A673 (cell line): Measurements from ENCODE around the gene STARD7.

Source experiments
- EZH2 ChIP-seq: fragments of 200-600 bp; sonication (generic); IDR thresholded peaks from 2 replicates; pipeline ENCODE4 v1.6.1; 2017; ENCODE audit warnings: borderline replicate concordance, low read depth, mild to moderate bottlenecking, mixed read lengths, antibody characterized with exemption, low read length; ENCODE audit not compliant: poor library complexity, severe bottlenecking
- TF ChIP-seq, protein P1 (sequence below): fragments of 300-800, 200-600 bp; sonication (generic); conservative IDR thresholded peaks from 2 replicates; pipeline ENCODE4 v1.5.1; 2017; ENCODE audit warnings: low read depth, mild to moderate bottlenecking, antibody characterized with exemption, low read length, moderate library complexity, mixed read lengths

DNA sequence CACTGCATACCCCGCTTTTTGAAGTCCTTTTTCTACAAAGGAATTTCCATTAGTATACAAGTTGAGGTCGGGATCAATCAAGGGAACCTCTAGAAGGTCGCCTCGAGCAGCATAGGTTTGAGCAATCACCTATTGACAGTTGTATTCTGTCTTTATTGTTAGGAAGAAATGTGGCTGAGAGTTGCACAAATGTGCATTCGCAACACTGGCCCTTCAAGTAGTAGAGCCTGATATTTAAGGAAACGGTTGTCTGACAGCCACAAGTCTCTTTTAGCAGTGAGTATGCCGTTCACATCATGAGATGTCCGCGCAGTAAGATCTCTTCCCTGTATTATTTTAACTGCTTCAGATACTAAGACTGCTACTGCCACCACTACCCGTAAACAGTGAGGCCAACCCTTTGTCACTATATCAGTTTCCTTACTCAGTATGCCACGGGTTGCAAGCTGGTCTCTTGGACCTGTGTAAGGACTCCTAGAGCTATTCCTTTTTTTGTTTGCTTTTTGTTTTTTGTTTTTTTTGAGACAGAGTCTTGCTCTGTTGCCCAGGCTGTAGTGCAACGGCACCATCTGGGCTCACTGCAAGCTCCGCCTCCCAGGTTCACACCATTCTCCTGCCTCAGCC, 10.0 kb upstream of the STARD7 start:
- TF ChIP-seq EZH2: no peak
- TF ChIP-seq, protein P1, sequence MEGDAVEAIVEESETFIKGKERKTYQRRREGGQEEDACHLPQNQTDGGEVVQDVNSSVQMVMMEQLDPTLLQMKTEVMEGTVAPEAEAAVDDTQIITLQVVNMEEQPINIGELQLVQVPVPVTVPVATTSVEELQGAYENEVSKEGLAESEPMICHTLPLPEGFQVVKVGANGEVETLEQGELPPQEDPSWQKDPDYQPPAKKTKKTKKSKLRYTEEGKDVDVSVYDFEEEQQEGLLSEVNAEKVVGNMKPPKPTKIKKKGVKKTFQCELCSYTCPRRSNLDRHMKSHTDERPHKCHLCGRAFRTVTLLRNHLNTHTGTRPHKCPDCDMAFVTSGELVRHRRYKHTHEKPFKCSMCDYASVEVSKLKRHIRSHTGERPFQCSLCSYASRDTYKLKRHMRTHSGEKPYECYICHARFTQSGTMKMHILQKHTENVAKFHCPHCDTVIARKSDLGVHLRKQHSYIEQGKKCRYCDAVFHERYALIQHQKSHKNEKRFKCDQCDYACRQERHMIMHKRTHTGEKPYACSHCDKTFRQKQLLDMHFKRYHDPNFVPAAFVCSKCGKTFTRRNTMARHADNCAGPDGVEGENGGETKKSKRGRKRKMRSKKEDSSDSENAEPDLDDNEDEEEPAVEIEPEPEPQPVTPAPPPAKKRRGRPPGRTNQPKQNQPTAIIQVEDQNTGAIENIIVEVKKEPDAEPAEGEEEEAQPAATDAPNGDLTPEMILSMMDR: no peak
